Islet of Langerhans (tissue), 1 donor: Measurements from ENCODE around the gene TDRKH.
"Not testable (repeated sequence)": the region's sequence is repeated elsewhere in the genome, so short reads cannot be mapped to it uniquely, and the experiment has no call there.

ENCODE experiments used
- FAIRE-seq: peaks from one replicate; lab custom pipeline; 2011; peaks lifted over from hg19 to GRCh38; lab: Jason Lieb, UNC

TDRKH gene

GRCh38 chr1:151762941-151763921 is 27.1 kb downstream of the TDRKH start, which contains the start of gene MRPL9:
TSS of gene MRPL9 (minus strand) at chr1:151763496. CDS start at chr1:151763479, 17 bp downstream.
- FAIRE-seq: peak; percentile 21

GRCh38 chr1:151760597-151761385 is 29.5 kb downstream of the TDRKH start:
- no peak for FAIRE-seq

- FAIRE-seq: no peak
Observed at GRCh38 chr1:151759241-151759640, 31.1 kb downstream of the TDRKH start.

GRCh38 chr1:151756291-151756690 is 34.0 kb downstream of the TDRKH start:
- no peak for FAIRE-seq

GRCh38 chr1:151741516-151741915 is 48.8 kb downstream of the TDRKH start:
- FAIRE-seq: no peak

GRCh38 chr1:151739590-151740355 is 50.5 kb downstream of the TDRKH start:
- FAIRE-seq: no peak

GRCh38 chr1:151737479-151737878 is 52.8 kb downstream of the TDRKH start:
- FAIRE-seq: no peak

GRCh38 chr1:151737026-151737425 is 53.3 kb downstream of the TDRKH start:
- no peak for FAIRE-seq

GRCh38 chr1:151733995-151734394 is 56.3 kb downstream of the TDRKH start:
- not testable (repeated sequence) for FAIRE-seq

GRCh38 chr1:151733126-151733525 is 57.2 kb downstream of the TDRKH start:
- no peak for FAIRE-seq

- FAIRE-seq: no peak
Observed at GRCh38 chr1:151729966-151730291, 60.4 kb downstream of the TDRKH start.

- peak; percentile 70 for FAIRE-seq
Observed at GRCh38 chr1:151729157-151729965, 60.9 kb downstream of the TDRKH start.

GRCh38 chr1:151728151-151729054 is 61.9 kb downstream of the TDRKH start:
- FAIRE-seq: no peak

GRCh38 chr1:151723726-151724370 is 66.5 kb downstream of the TDRKH start:
- FAIRE-seq: no peak
